Stomach (tissue), 9 donors: Measurements from ENCODE around the gene GNB5. TPM values are rescaled to one million over a fixed set of nuclear protein-coding genes. Genes with fewer than 3 reads are reported as not detected.

ENCODE experiments used
- DNase-seq, 2 donors: peaks; one replicate each; pipeline versions ENCODE4 v3.0.0 to v3.0.0-alpha.2; 2013 to 2019
- H3K27ac ChIP-seq, 5 donors: fragments of 200-600 bp in 4 of 5; sonication (generic) in 4 of 5; one replicate each; pipeline ENCODE4 v1.5.1; 2013 to 2019; ENCODE audit warnings: mild to moderate bottlenecking in 1 of 5, moderate library complexity in 1 of 5
- H3K27me3 ChIP-seq, 3 donors: fragments of 200-600 bp; sonication (generic); one replicate each; pipeline ENCODE4 v1.5.1; 2017 to 2019; ENCODE audit warnings: mixed run types in 1 of 3
- H3K36me3 ChIP-seq, 4 donors: fragments of 200-600 bp; sonication (generic); 1 replicate in 3 of 4; 2 replicates in 1 of 4; pipeline ENCODE4 v1.5.1; 2016 to 2019
- H3K4me1 ChIP-seq, 4 donors: fragments of 200-600 bp; sonication (generic); one replicate each; pipeline ENCODE4 v1.5.1; 2016 to 2019
- H3K4me3 ChIP-seq, 4 donors: fragments of 200-600 bp; sonication (generic) in 3 of 4; one replicate each; pipeline ENCODE4 v1.5.1; 2016 to 2019; ENCODE audit warnings: mild to moderate bottlenecking in 1 of 4
- H3K9me3 ChIP-seq, 4 donors: fragments of 200-600 bp; sonication (generic); one replicate each; pipeline ENCODE4 v1.5.1; 2016 to 2019
- EP300 ChIP-seq: sonication (generic); formaldehyde crosslinking; IDR thresholded peaks from one replicate; pipeline ENCODE4 v1.6.1; 2017; ENCODE audit warnings: antibody characterized with exemption
- POLR2A ChIP-seq, 4 donors: fragments of 450-650 bp; IDR thresholded peaks; one replicate each; pipeline ENCODE4 v1.6.1; 2016; ENCODE audit warnings: antibody characterized with exemption in 4 of 4, control low read depth in 2 of 4, mild to moderate bottlenecking in 1 of 4, moderate library complexity in 1 of 4
- POLR2AphosphoS5 ChIP-seq, 3 donors: sonication (generic); formaldehyde crosslinking; IDR thresholded peaks; one replicate each; pipeline ENCODE4 v1.6.1; 2016; ENCODE audit warnings: antibody characterized with exemption in 3 of 3
- WGBS, 5 donors: extraction: QIAGEN DNeasy Blood & Tissue Kit in 3 of 5; methylation state at CpG; one replicate each; pipeline versions ENCODE4 v1.1.5 to v1.1.7; 2013 to 2018; 5-methylcytosine and 5-hydroxymethylcytosine counted together
- intact Hi-C: fragments of 100-400 bp; cut with DNase I; formaldehyde crosslinking; loops from one replicate; pipeline ENCODE4 v1.15.1; 2023; ENCODE audit warnings: low total_unique reads
- polyA plus RNA-seq, 3 donors: library from polyadenylated mRNA; stranded (reverse); fragments of 200-250 nt; gene quantifications; one replicate each; pipeline ENCODE4 v1.2.3, GENCODE V29; 2013
- total RNA-seq, 5 donors: library from RNA; depleted of rRNA; stranded (reverse); fragments of >200 nt; gene quantifications; one replicate each; pipeline versions ENCODE4 v1.1.0 to v1.2.3, GENCODE V29; 2014 to 2016
- TF ChIP-seq, protein P1 (sequence below), 7 experiments: fragments of 450-650 bp in 4 of 7; fragments of 200-600 bp in 3 of 7; sonication (generic) in 3 of 7; IDR thresholded peaks; one replicate each; pipeline ENCODE4 v1.5.1; 2016 to 2019; ENCODE audit warnings: antibody characterized with exemption in 7 of 7, control low read depth in 2 of 7, mild to moderate bottlenecking in 1 of 7
- donor health status: healthy with polysubstance abuse.
- donor health status: Bipolar disorder and iron deficiency.
- donor health status: healthy.

The GNB5 gene
- total and polyA plus RNA-seq, 8 donors = 6.4 to 291 (median 12.7) TPM

DNA sequence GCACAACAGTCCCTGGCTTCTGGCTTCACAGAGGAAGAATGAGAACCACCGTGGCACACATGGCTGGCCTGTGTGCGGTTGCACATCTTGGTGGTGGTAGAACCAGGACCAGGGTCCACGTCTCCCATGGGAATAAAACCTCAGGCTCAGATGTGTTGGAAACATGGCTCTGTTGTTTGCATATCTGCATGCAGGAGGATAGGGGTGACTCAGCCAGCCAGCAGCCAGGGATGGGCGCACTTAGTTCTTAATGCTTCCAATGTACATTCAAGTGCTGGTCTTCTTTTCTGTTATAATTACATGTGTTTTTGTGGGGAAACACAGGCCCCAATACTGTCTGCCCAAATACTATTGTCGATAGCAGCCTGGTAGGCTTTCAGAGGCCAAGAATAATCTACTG lies 42.8 kb downstream of the GNB5 start:
- Histone ChIP-seq H3K27me3 (no peaks in the 10 kb centered on the region), H3K4me1 (no peaks in the 10 kb centered on the region), H3K27ac (no peak overlapping the region), H3K9me3 (no peaks in the 10 kb centered on the region), H3K4me3 (no peak overlapping the region), H3K36me3 (peaks cover 6 to 91% (median 83%) of the 10 kb centered on the region in 4 donors)
- intact Hi-C loops = no loop called here
- no peak for DNase-seq
- TF ChIP-seq EP300 (no peak), POLR2AphosphoS5 (IDR thresholded peaks at IDR 0.05) (no peak), POLR2A (IDR thresholded peaks at IDR 0.05) (no peak)
- TF ChIP-seq, protein P1, sequence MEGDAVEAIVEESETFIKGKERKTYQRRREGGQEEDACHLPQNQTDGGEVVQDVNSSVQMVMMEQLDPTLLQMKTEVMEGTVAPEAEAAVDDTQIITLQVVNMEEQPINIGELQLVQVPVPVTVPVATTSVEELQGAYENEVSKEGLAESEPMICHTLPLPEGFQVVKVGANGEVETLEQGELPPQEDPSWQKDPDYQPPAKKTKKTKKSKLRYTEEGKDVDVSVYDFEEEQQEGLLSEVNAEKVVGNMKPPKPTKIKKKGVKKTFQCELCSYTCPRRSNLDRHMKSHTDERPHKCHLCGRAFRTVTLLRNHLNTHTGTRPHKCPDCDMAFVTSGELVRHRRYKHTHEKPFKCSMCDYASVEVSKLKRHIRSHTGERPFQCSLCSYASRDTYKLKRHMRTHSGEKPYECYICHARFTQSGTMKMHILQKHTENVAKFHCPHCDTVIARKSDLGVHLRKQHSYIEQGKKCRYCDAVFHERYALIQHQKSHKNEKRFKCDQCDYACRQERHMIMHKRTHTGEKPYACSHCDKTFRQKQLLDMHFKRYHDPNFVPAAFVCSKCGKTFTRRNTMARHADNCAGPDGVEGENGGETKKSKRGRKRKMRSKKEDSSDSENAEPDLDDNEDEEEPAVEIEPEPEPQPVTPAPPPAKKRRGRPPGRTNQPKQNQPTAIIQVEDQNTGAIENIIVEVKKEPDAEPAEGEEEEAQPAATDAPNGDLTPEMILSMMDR (IDR thresholded peaks at IDR 0.05) = no peak
- 92 to 94% (median 93%) methylated on average over 5 of the region's 5 CpGs for WGBS, 5 donors

DNA sequence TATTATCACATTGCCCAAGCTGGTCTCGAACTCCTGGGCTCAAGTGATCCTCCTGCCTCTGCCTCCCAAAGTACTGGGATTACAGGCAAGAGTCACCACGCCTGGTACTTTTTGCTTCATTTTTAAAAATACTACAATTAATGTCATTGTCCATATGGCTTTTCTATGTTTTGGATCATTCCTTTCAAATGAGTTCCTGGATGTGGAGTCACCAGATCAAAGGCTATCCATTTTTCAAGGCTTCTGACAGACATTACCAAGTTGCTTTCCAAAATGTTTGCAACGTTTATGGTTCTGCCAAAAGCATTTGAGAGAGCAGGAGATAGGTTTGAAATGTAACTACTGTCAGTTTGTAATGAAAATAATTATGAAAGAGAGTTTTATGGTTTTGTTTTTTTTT lies 44.4 kb downstream of the GNB5 start:
- DNase-seq = no peak
- Histone ChIP-seq H3K4me3 (no peak overlapping the region), H3K27me3 (no peaks in the 10 kb centered on the region), H3K4me1 (no peaks in the 10 kb centered on the region), H3K36me3 (peaks cover 6 to 82% (median 76%) of the 10 kb centered on the region in 4 donors), H3K27ac (no peak overlapping the region), H3K9me3 (no peaks in the 10 kb centered on the region)
- intact Hi-C loops = no loop called here
- TF ChIP-seq EP300 = no peak
- no peak for TF ChIP-seq POLR2AphosphoS5 (IDR thresholded peaks at IDR 0.05)
- no peak for TF ChIP-seq POLR2A (IDR thresholded peaks at IDR 0.05)
- TF ChIP-seq, protein P1 (IDR thresholded peaks at IDR 0.05) = no peak
- 75 to 91% (median 85%) methylated on average over 3 of the region's 3 CpGs for WGBS, 5 donors

DNA sequence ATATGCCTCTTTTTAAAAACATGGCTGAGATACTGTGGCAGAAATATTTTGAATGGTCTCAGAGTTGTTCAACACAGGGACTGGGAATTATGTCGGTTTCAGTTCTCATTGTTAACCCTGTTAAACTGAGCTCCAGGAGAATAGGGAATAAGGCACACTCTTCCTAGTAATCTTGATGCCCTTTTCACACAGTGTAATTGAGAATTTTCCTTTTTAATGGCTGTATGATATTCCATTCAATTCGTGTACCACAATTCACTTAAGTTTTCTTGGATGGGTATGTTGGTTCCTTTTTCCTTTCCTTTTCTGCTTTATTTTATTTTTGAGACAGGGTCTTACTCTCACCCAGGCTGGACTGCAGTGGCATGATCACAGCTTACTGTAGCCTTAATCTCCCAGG lies 44.9 kb downstream of the GNB5 start:
- 95 to 100% (median 98%) methylated on average over 2 of the region's 2 CpGs for WGBS, 5 donors
- TF ChIP-seq POLR2A (IDR thresholded peaks at IDR 0.05) = no peak
- TF ChIP-seq, protein P1 (IDR thresholded peaks at IDR 0.05) = no peak
- no peak for TF ChIP-seq EP300
- TF ChIP-seq POLR2AphosphoS5 (IDR thresholded peaks at IDR 0.05) = no peak
- Histone ChIP-seq H3K4me3 (no peak overlapping the region), H3K27me3 (no peaks in the 10 kb centered on the region), H3K4me1 (no peaks in the 10 kb centered on the region), H3K9me3 (no peaks in the 10 kb centered on the region), H3K27ac (no peak overlapping the region), H3K36me3 (peaks cover 6 to 77% (median 71%) of the 10 kb centered on the region in 4 donors)
- intact Hi-C loops = no loop called here
- no peak for DNase-seq

DNA sequence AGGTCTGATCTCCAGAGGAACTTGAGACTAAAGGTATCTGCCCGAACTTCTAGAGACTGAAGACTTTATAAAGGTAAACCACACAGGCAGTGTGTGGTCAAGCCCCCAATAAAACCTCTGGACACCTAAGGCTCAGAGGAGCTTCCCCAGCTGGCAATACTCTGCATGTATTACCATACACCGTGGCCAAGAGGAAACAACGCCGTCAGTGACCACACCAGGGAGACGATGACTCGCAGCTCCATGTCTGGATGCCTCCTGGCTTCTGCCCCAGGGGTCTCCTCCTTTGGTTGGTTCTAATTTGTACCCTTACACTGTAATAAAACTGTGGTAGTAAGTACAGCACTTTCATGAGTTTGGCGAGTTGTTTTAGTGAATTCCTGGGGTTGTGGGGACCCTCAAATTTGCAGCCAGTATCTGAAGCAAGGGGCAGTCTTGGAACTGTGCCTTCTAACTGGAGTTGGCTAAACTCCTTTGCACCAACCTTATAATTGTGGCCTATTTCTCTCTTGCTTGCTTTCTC lies 46.5 kb downstream of the GNB5 start:
- 86 to 92% (median 89%) methylated on average over 7 of the region's 7 CpGs for WGBS, 5 donors
- no peaks in the 10 kb centered on the region for H3K4me1 ChIP-seq
- H3K27me3 ChIP-seq = no peaks in the 10 kb centered on the region
- no peak for DNase-seq
- no peak overlapping the region for H3K4me3 ChIP-seq
- intact Hi-C loops = no loop called here
- H3K36me3 ChIP-seq = peaks cover 4 to 73% (median 65%) of the 10 kb centered on the region in 4 donors
- TF ChIP-seq, protein P1 (IDR thresholded peaks at IDR 0.05) = no peak
- TF ChIP-seq POLR2A (IDR thresholded peaks at IDR 0.05) (no peak), POLR2AphosphoS5 (IDR thresholded peaks at IDR 0.05) (no peak), EP300 (no peak)
- no peak overlapping the region for H3K27ac ChIP-seq
- no peaks in the 10 kb centered on the region for H3K9me3 ChIP-seq
